ENCODE measurements around the gene LGALS9.

GRCh38 chr17:27613433-27613832, 17.6 kb upstream of the LGALS9 start:
- TF ChIP-seq CTCF (IDR thresholded peaks at IDR 0.05) (no peak), POLR2A (IDR thresholded peaks at IDR 0.05) (no peak)
